SIG-M5 treated with dmso at 0.1 percent for 504 hours (cell line): ENCODE data around the gene SUN2.

Experiments used
- DNase-seq: peaks from one replicate; lab custom pipeline; 2025; ENCODE audit not compliant: unreplicated experiment; lab: John Stamatoyannopoulos, UW

SUN2 gene

DNA sequence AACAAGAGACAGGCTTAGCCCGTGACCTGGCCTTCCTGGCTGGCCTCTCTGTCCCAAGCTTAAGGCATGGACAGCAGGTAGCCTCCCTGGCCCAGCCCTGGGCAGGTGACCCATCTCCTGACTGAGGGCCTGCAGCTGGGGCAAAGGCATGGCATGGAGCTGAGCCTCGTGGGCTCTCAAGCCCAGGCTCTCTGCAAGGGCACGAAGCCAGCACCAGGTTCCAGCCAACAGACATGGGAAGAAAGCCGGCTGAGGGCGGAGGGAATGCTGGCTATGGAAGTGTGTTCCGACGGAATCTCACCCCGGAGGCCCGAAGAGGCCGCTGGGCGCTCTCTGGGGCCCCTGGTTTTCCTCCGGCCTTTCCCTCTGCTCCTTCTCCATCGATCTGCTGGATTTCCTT, 25.2 kb upstream of the SUN2 start:
- DNase-seq = no peak

DNA sequence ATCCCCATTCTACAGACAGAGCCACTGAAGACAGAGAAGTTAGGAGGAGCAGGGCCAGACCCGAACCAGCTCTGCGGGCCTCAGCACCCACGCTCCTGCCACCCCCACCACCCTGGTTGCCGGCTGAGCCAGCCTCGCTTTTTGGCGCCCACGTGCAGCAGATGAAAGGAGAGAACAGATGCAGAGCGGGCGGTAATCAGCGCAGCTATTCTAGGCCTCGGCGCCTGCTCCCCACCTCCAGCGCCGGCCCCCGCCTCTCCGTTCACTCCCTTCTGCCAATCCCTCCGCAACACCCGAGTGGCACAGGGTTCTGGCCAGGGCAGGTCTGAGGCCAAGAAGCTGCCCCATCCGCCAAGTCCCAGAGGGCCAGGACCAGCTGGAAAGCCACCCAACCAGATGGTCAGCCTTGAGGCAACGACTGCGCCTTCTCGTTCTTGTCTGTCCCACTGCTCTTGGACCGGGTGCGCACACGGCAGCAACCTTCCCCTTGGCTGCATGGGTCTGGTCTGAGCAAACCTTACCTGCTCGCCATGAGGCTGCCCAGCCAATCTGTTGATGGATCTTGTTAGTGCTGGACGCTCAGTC, 21.4 kb upstream of the SUN2 start:
- no peak for DNase-seq

DNA sequence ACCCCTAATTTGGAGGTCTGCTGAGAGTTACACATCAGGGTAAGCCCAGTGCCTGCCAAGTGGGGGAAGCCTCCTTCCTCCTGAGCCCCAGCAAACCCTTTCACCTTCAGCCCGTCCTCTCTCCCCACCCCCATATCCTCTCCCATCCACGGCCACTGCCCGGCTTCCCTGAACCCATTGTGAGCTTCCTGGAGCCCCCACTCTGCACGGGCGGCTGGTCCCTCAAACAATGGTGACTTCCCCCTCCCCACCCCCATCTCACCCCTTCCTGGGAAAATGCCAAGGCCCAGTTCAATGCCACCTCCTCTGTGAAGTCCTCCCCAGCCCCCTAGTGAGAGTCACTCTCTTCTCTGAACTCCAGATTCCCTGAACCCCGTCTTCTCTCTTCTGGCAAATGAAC, 20.3 kb upstream of the SUN2 start:
- DNase-seq = no peak

DNA sequence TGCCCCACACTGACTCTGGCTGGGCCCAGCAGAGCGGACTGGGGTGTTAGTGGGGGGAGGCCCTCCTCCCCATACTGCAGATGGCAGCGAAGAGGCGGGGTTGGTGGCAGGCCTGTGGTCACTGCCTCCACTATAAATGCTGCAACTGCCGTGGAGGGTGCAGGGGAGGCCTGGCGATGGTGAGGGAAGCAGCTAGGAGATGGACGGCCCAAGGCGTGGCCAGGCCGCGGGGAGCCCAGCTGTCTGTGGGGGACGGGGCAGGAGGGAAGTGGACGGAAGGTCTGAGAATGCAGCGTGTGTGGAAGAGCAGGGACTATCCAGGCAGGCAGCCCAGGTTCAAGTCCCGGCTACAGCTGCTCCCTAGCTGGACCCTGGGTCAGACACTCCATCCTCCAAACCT, 19.9 kb upstream of the SUN2 start:
- no peak for DNase-seq

DNA sequence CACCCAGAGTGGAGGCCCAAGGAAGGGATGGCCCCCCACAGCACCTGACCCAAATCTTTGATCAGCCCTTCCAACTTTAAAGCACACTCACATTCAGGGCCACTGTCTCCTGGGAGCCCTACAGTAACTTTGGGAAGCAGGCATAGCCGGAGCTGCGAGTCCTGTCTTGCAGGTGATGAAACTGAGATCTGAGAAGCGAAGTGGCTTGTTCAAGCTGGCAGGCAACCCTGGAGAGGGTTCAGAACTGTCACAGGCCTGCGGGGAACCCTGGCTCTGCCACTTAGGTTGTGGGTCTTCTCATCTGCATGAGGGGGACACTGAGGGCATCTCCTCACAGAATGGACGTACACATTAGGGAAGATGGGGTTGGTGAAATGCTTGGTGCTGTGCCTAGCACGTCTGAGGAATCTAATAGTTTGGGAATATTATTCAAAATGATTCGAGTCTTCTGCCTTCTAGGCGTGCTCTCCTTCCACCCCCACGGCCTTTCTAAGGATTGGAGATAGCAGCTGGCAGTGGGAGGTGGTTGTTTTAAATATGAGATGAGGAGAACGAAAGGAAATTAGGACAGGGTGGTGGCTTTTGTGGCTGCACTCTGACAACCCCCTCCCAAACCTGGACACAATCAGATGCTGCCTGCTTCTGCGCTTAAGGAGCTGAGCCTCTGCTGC, 18.8 kb upstream of the SUN2 start:
- DNase-seq = no peak

DNA sequence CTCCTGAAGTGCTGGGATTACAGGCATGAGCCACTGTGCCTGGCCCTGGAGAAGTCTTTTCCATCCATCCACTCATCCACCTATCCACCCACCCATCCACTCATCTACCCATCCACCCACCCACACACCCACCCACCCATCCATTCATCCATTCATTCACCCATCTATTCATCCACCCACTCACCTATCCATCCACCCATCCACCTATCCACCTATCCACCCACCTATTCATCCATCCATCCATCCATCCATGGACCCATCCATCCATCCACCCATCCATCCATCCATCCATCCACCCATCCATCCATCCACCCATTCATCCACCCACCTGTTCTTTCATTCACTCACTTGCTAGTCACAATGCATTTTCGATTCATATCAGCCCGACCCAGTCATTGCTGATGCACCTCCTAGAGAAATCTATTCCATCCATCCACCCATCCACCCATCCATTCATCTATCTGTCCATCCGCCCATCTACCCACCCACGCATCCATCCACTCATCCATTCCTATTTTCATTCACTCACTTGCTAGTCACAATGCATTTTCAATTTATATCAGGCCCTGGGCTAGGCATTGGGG, 17.7 kb upstream of the SUN2 start:
- no peak for DNase-seq

DNA sequence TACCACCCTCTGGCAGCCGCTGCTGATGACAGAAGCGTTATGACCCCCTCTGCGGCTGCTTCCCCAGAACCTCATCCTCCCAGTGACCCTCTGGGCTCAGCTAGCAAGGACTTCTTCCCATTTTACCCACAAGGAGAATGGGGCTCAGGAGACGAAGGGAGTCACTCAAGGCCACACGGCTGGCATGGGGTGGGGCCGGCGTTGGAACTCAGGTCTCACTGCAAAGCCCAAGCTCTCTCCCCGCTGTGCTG, 16.8 kb upstream of the SUN2 start:
- no peak for DNase-seq

DNA sequence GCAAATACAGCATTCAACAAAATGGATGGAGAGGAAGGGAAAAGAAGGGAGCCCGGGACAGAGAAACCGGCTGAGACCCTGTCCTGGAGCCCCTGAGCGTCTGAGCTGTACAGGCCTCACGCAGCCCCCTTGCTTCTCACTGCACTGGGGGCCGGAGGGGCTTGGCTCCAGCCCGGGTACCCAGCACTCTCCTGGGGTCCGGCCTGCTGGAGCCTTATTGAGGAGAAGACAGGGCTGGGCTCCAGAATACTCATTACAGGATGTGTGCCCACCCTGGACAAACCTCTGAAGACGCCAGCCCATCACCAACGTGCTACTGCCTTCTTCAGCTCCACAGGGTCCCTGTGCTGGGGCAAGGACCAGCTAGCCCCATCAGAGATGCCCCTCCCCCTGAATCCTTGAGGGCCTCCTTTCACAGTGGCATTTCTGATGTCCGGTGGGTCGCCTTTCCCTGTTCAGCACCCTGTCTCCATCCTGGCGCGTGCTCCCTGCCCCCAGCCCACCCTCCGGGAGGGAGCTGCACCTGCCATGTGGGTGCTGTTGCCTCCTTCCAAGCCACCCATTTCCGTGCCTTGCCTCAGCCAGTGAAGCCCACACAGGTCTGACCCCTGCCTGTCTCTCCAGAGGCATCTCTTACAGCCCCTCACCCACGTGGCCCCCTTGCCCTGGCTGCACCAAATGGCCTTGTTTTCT, 14.6 kb upstream of the SUN2 start:
- no peak for DNase-seq

DNA sequence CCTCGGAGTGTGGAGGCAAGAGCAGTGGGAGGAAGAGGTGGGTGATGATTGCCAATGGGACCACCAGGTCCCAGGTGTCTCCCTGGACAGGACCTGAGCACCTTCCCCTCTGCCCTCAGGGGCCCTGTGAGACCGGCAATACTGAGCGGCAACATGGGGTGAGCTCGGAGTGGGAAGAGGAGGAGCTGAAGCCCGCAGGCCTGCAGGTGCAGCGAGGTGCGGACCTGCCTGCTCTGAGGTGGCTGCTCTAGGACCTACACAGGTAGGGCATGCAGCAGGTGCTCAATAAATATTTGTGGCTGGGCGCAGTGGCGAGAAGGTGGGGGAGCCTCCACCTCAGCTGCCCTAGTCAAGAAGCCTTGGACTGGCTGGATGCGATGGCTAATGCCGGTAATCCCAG, 12.2 kb upstream of the SUN2 start:
- no peak for DNase-seq

DNA sequence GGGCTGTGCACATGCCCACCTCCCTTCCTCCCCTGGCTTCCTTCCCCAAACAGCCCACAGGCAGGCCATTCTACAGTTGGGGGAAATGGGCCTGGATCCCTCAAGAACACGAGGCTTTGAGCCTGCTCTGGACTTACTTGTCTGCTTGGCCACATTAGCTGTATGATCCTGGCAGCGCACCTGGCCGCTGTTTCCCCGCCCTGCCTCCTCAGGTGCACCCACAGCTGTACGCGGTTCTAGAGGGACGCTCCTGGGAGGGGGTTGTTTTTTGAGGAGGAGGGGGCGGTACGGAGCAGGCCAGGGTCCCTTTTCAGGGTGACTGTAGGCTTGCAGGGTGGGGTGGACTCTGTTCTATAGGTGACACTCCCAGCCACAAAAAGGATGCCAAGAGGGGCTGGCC, 11.5 kb upstream of the SUN2 start:
- no peak for DNase-seq

DNA sequence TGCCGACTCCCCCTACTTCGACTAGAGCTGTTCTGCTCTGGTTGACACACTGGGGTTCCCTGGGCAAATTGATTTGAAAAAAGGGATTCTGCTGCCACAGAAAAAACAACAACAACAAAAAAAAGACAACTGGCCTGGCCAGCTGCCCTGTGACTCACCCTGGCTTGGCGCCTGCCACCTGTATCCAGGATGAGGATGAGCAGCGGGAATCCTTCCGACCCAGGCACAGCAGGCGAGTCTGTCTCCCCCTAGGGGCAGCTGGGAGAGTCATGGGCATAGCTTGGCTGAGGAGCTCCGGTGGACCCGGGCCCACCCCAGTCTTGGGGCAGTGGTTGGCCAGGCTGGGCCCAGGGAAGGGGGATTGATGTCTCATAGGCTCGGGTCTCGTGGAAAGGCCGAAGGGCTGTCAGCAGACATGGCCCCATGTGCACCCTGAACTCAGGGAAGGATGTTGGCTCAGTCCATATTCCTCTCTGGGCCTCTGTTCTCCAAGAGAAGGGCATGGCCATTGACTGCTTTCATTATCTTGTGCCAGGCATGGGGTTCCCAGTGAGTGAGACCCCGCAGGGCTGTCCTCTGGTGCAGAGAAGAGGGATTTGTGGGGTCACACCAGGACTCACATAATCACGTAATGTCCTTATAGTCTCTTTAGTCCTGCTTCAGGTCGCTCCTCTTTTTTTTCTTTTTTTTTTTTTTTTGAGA, 10.4 kb upstream of the SUN2 start:
- peak; percentile 39 for DNase-seq

DNA sequence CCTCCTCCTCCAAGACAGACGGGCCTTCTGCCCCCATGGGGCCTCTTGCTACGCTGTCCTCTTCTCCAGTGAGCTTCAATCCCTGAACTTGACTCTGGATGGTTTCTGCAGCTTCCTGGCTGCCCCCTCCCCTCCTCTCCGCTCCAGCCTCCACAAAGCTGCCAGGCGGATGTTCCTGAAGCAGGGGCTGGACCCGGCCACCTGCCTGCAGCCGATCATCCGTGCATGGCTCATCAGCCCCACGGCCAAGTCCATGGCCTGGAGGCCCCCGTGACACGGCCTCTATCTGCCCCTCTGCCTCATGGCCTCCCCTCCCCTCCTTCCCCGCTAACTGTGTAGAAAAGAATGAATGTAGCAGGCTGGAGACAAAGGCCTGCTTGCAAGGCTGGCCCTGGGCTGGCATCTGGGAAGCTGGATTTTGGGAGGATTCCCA, 6.8 kb upstream of the SUN2 start:
- no peak for DNase-seq

DNA sequence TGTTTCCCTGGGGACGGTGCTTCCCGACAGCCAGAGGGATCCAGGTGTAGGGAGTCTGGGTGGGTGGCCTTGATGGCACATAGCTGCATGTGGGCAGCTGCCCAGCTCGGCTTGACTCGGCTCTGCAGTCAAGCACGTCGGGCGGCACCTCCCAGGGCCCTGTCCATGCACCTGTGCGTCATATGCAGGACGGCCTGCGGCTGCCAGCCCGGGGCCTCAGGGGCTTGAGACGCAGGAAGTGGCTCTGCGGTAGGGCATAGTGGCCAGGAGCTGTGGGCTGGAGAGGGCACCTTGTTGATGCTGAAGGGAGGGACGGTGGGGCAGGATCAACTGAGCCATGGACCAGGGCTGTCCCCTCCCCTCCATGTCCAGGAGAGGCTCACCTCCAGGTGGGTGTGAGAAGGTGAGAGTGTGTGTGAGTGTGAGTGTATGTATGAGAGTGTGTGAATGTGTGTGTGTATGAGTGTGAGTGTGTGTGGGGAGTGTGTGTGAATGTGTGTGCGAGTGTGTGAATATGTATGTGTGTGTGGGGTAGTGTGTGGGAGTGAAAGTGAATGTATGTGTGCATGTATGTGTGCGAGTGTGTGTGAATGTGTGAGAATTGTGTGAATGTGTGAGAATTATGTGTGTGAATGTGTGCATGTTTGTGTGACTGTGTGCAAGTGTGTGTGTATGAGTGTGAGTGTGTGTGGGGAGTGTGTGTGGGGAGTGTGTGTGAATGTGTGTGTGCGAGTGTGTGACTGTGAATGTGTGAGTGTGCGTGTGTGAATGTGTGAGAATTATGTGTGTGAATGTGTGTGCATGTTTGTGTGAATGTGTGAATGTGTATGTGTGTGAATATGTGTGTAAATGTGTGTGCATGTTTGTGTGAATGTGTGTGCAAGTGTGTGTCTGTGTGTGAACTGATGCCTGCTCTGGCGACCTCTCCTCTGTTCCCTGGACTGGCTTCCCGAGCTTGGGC, 5.7 kb upstream of the SUN2 start:
- no peak for DNase-seq

DNA sequence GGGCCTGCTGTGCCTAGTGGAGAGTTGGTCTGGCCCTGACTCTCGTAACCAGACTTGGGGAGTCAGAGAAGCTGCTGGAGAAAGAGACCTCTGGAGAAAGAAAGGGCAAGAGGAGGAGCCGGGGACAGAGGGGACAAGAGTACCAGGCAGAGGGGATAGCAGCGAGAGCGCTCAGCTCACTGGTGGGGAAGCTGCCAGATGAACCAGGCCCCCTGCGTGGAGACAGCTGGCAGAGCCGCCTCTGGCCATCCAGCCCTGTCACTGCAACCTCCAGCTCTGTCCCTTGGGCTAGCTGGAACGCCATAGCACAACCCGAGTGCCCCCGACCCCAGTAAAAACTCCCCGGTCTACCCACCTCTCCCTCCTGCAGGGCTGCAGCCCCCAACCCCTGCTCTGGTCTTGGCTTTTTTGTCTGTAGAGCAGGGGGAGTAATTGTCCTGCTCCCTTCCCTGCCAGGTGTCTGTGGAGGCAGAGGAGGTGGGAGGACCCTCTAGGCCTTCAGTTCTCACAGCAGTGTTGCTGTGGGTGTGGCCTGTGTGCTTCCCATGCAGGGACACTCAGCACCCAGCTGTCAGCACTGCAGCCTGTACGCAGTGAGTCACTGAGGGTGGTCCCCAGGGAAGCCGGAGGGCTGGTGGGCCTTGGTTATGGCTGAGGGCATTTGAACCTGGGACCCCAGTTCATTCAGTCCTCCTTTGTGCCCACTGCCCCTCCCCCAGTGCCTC, 4.8 kb upstream of the SUN2 start:
- DNase-seq = no peak

DNA sequence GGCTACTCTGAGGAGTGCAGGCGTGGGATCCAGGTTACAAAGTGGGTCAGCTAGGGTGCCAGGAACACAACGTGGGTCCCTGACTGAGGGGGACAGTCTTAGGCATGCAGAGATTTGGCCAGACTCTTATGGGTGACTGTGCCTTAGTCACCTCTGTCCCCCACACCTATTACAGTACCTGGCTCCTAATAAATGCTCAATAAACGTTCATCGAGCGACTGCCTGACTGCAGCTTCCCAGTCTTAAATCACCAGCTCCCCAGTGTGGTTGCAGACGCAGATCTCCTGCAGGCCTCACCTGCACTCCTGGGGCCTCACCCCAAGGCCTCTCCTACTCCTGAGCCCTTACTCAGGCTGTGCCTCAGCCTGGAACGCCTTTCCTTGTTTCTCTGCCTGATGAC, 3.2 kb upstream of the SUN2 start:
- DNase-seq = no peak

DNA sequence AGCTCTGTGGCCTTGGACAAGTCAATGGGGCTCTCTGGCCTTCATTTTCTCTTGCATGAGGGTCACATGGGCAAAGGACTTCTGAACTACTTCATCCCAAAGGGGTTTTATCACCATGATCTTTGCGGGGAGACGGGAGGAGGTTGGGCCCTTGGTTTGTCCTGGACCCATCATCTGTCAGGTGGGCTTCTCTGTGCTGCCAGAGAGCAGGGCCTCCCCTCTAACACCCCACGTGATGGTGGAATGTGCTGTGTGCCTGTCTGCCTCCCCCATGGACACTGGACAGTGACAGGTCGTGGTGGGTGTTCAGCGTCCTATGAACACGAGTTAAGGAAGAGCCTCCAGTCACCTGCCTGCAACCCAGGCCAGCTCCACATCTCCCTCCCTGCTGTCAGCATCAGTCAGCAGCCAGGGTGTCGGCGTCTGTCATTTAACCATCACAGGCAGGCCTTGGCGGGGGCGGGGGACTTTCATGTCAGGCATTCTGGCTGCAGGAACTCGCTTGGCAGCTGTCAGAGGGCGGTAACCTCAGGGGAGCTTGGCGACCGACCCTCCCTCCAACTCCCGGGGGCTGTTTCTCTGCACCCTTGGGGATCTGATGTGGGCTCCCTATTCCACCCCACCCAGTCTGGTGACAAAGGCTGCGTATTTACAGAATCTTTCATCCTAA, 2.6 kb upstream of the SUN2 start:
- no peak for DNase-seq

DNA sequence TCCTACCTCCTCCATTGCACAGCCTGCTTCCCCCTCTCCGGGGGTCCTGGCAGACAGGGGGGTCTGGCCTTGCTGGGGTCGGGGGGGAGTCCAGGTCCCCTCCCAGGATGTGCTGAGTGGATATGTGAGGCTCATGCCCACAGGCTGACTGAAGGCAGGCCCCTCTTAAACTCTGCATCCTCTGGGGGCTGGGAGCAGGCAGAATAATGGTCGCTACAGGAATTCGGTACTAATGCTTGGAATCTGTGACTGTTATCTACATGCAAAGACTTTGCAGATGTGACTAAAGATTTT, 1.6 kb upstream of the SUN2 start:
- DNase-seq = no peak

DNA sequence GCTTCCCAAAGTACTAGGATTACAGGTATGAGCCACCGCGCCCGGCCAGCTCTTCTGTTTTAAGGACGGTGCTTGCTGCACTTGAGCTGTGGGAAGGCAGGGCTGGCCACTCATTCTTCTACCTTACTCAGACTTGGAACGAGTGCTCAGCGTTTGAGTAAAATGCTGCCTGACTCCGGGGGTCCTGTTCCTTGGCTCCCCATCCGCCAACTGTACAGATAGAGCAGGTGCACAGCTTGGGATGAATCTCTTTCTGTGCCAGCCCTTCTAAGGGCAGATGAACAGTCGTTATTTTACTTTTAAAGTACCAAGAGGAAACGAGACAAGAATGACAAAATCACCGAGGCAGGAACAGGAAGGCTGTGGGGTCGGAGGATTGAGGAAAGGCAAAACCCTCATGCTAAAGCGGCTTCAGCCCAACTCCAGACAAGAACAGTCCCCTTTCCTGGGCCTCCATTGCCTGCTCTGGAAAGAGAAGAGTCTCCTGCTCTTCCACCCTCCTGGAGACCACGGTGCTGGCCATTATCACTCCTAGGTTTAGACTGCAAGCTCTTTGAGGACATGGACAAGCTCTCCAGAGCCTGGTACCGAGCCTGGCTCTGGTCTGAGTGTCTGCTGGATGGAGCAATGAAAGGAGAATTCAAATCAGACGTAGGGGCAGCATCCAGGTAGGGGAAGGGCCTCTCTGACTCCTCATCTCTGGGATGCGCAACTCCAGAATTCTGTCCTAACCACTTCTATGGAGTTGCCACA, 1.1 kb upstream of the SUN2 start:
- DNase-seq = peak; percentile 45
